ENCODE measurements around the gene MOCS1. TPM values are rescaled to one million over a fixed set of nuclear protein-coding genes. Genes with fewer than 3 reads are reported as not detected.

MOCS1 gene
- total and polyA plus RNA-seq, 2 donors (not counting 1 experiment from before 2014, with no cell fraction given): 11.6 to 21.8 TPM

- Histone ChIP-seq H3K9ac (ENCODE audit: insufficient read depth, low read length) (no peak overlapping the region), H3K79me2 (ENCODE audit: control insufficient read depth, insufficient read depth, low read length) (no peaks in the 10 kb centered on the region), H3K27ac (ENCODE audit: insufficient read depth, low read length) (no peak overlapping the region), H2AFZ (ENCODE audit: low read length) (no peak overlapping the region), H4K20me1 (ENCODE audit: control insufficient read depth, extremely low read depth, insufficient read depth, low read length) (no peaks in the 10 kb centered on the region), H3K4me3 (replicated peaks in 1 of 4; ENCODE audit: control extremely low read depth in 1 of 4, insufficient read depth in 1 of 4, low read depth in 3 of 4, low read length in 4 of 4) (no peak overlapping the region), H3K4me1 (ENCODE audit: control insufficient read depth, extremely low read depth, insufficient read depth, low read length) (peaks cover 16% of the 10 kb centered on the region), H3K9me3 (ENCODE audit: control insufficient read depth, insufficient read depth, low read depth, low read length) (no peaks in the 10 kb centered on the region), H3K27me3 (ENCODE audit: control insufficient read depth, insufficient read depth, low read length) (no peaks in the 10 kb centered on the region), H3K36me3 (ENCODE audit: control insufficient read depth, insufficient read depth, low read length) (no peaks in the 10 kb centered on the region), H3K4me2 (ENCODE audit: extremely low read depth, insufficient read depth, low read length) (no peak overlapping the region)
- DNase-seq (ENCODE audit: low read depth in 2 of 2): peak; percentile 54 to 75
- TF ChIP-seq CTCF (conservative IDR thresholded peaks at IDR 0.05 in 1 of 2, IDR thresholded peaks at IDR 0.05 in 1 of 2; ENCODE audit: low read depth in 1 of 2, low read length in 2 of 2) (peak; percentile 88 to 91), EZH2 (IDR thresholded peaks at IDR 0.05; ENCODE audit: low read length, missing control alignments) (no peak)
Observed at GRCh38 chr6:39892490-39893129, 41.7 kb downstream of the MOCS1 start.

GRCh38 chr6:39891976-39892375, 42.3 kb downstream of the MOCS1 start:
- Histone ChIP-seq H2AFZ (ENCODE audit: low read length) (no peak overlapping the region), H3K27me3 (ENCODE audit: control insufficient read depth, insufficient read depth, low read length) (no peaks in the 10 kb centered on the region), H3K27ac (ENCODE audit: insufficient read depth, low read length) (no peak overlapping the region), H3K4me1 (ENCODE audit: control insufficient read depth, extremely low read depth, insufficient read depth, low read length) (peaks cover 22% of the 10 kb centered on the region), H3K9me3 (ENCODE audit: control insufficient read depth, insufficient read depth, low read depth, low read length) (no peaks in the 10 kb centered on the region), H3K79me2 (ENCODE audit: control insufficient read depth, insufficient read depth, low read length) (no peaks in the 10 kb centered on the region), H3K9ac (ENCODE audit: insufficient read depth, low read length) (no peak overlapping the region), H4K20me1 (ENCODE audit: control insufficient read depth, extremely low read depth, insufficient read depth, low read length) (no peaks in the 10 kb centered on the region), H3K4me3 (replicated peaks in 1 of 4; ENCODE audit: control extremely low read depth in 1 of 4, insufficient read depth in 1 of 4, low read depth in 3 of 4, low read length in 4 of 4) (no peak overlapping the region), H3K4me2 (ENCODE audit: extremely low read depth, insufficient read depth, low read length) (no peak overlapping the region), H3K36me3 (ENCODE audit: control insufficient read depth, insufficient read depth, low read length) (no peaks in the 10 kb centered on the region)
- DNase-seq (ENCODE audit: low read depth in 2 of 2): no peak
- TF ChIP-seq CTCF (conservative IDR thresholded peaks at IDR 0.05 in 1 of 2, IDR thresholded peaks at IDR 0.05 in 1 of 2; ENCODE audit: low read depth in 1 of 2, low read length in 2 of 2) (no peak), EZH2 (IDR thresholded peaks at IDR 0.05; ENCODE audit: low read length, missing control alignments) (no peak)

- Histone ChIP-seq H3K4me3 (replicated peaks in 1 of 4; ENCODE audit: control extremely low read depth in 1 of 4, insufficient read depth in 1 of 4, low read depth in 3 of 4, low read length in 4 of 4) (no peak overlapping the region), H3K36me3 (ENCODE audit: control insufficient read depth, insufficient read depth, low read length) (no peaks in the 10 kb centered on the region), H3K79me2 (ENCODE audit: control insufficient read depth, insufficient read depth, low read length) (no peaks in the 10 kb centered on the region), H3K9ac (ENCODE audit: insufficient read depth, low read length) (no peak overlapping the region), H2AFZ (ENCODE audit: low read length) (no peak overlapping the region), H3K4me1 (ENCODE audit: control insufficient read depth, extremely low read depth, insufficient read depth, low read length) (peaks cover 25% of the 10 kb centered on the region), H3K4me2 (ENCODE audit: extremely low read depth, insufficient read depth, low read length) (no peak overlapping the region), H3K27me3 (ENCODE audit: control insufficient read depth, insufficient read depth, low read length) (no peaks in the 10 kb centered on the region), H4K20me1 (ENCODE audit: control insufficient read depth, extremely low read depth, insufficient read depth, low read length) (no peaks in the 10 kb centered on the region), H3K9me3 (ENCODE audit: control insufficient read depth, insufficient read depth, low read depth, low read length) (no peaks in the 10 kb centered on the region), H3K27ac (ENCODE audit: insufficient read depth, low read length) (no peak overlapping the region)
- TF ChIP-seq CTCF (conservative IDR thresholded peaks at IDR 0.05 in 1 of 2, IDR thresholded peaks at IDR 0.05 in 1 of 2; ENCODE audit: low read depth in 1 of 2, low read length in 2 of 2) (no peak), EZH2 (IDR thresholded peaks at IDR 0.05; ENCODE audit: low read length, missing control alignments) (no peak)
- no peak for DNase-seq (ENCODE audit: low read depth in 2 of 2)
Observed at GRCh38 chr6:39891353-39891752, 42.9 kb downstream of the MOCS1 start.
